Measurements from ENCODE around the gene CD83. TPM values are rescaled to one million over a fixed set of nuclear protein-coding genes. Genes with fewer than 3 reads are reported as not detected.

Gene CD83
- total RNA-seq, 1 experiment from 2014 or later, result 7.0 TPM

GRCh38 chr6:14070457-14070856, 47.1 kb upstream of the CD83 start:
- Histone ChIP-seq H3K4me1 (ENCODE audit: insufficient read depth, low read length) (no peaks in the 10 kb centered on the region), H3K27me3 (ENCODE audit: insufficient read depth, low read length) (no peaks in the 10 kb centered on the region), H3K4me2 (ENCODE audit: insufficient read depth, insufficient read length, low read length) (no peak overlapping the region), H2BK20ac (ENCODE audit: low read depth, low read length, poor library complexity, severe bottlenecking) (no peak overlapping the region), H2BK5ac (ENCODE audit: insufficient read length, low read length) (no peak overlapping the region), H2AFZ (ENCODE audit: low read length) (no peak overlapping the region), H3K79me1 (ENCODE audit: insufficient read depth, low read depth, low read length, poor library complexity, severe bottlenecking) (no peaks in the 10 kb centered on the region), H3K23me2 (ENCODE audit: insufficient read length, low read depth, low read length, poor library complexity, severe bottlenecking) (no peaks in the 10 kb centered on the region), H2BK12ac (ENCODE audit: insufficient read length, low read depth, low read length) (no peak overlapping the region), H2BK120ac (ENCODE audit: low read depth, low read length, poor library complexity, severe bottlenecking) (no peak overlapping the region), H4K8ac (replicated peaks; ENCODE audit: insufficient read length, low read depth, low read length) (no peak overlapping the region), H3K4ac (ENCODE audit: low read depth, low read length) (no peak overlapping the region), H3K9me3 (ENCODE audit: control insufficient read depth, low read depth, low read length) (no peaks in the 10 kb centered on the region), H4K5ac (ENCODE audit: insufficient read length, low read depth, low read length) (no peak overlapping the region), H3T11ph (ENCODE audit: low read length) (no peak overlapping the region), H3K79me2 (ENCODE audit: insufficient read depth, low read length) (no peaks in the 10 kb centered on the region), H3K9ac (ENCODE audit: extremely low read depth, insufficient read length, low read length) (no peak overlapping the region), H3K56ac (ENCODE audit: insufficient read length, low read depth, low read length) (no peak overlapping the region), H4K20me1 (ENCODE audit: control insufficient read depth, insufficient read depth, insufficient read length) (no peaks in the 10 kb centered on the region), H3K18ac (ENCODE audit: insufficient read length, low read depth, low read length) (no peak overlapping the region), H3K23ac (ENCODE audit: insufficient read length, low read depth, low read length) (no peak overlapping the region), H4K91ac (ENCODE audit: insufficient read length, low read depth, low read length) (no peak overlapping the region), H2BK15ac (ENCODE audit: low read depth, low read length) (no peak overlapping the region), H3K14ac (ENCODE audit: insufficient read depth, low read length) (no peak overlapping the region), H3K27ac (ENCODE audit: insufficient read length, low read depth, low read length) (no peak overlapping the region), H2AK5ac (ENCODE audit: insufficient read length, low read length) (no peak overlapping the region)
- DNase-seq, result no peak
- peaks cover 12 to 14% of the 10 kb centered on the region in 2 experiments for H3K4me1 Mint-ChIP-seq
- no peak overlapping the region for H3K27ac Mint-ChIP-seq
- H3K36me3 Mint-ChIP-seq (ENCODE audit: insufficient read depth in 1 of 3, low read depth in 3 of 3), result no peaks in the 10 kb centered on the region
- no CpG with 5 or more reads among the region's 4 CpGs for WGBS (ENCODE audit: extremely low coverage, insufficient read length, low lambda C conversion rate)
- H3K27me3 Mint-ChIP-seq (ENCODE audit: low read depth), result no peaks in the 10 kb centered on the region; the same call in 1 of the 2 replicates
- no peak for TF ChIP-seq CTCF (conservative IDR thresholded peaks at IDR 0.05)
- no peaks in the 10 kb centered on the region for H3K9me3 Mint-ChIP-seq
- H3K4me3 Mint-ChIP-seq, result no peak overlapping the region
